ENCODE results near the gene GRID1. TPM values are rescaled to one million over a fixed set of nuclear protein-coding genes. Genes with fewer than 3 reads are reported as not detected.
A peak's percentile ranks its signal among the peaks of the same experiment; 100 is the strongest.

GRID1 gene
- total and polyA plus RNA-seq, 7 experiments from 2014 or later: not detected

GRCh38 chr10:86342111-86342863, 24.3 kb downstream of the GRID1 start:
- no peak for DNase-seq
- H3K36me3 ChIP-seq (ENCODE audit: control insufficient read depth in 2 of 3, insufficient read depth in 3 of 3, low read length in 3 of 3): no peaks in the 10 kb centered on the region
- Mint-ChIP-seq H3K36me3 (no peaks in the 10 kb centered on the region), H3K4me3 (no peak overlapping the region), H3K4me1 (no peaks in the 10 kb centered on the region), H3K9me3 (no peaks in the 10 kb centered on the region), H3K27me3 (peaks cover 0 to 4% (median 0%) of the 10 kb centered on the region in 5 donors), H3K27ac (no peak overlapping the region)
- ATAC-seq: peak; percentile 5
- H3K4me3 ChIP-seq (ENCODE audit: low read length): no peak overlapping the region
- no peaks in the 10 kb centered on the region for H3K9me3 ChIP-seq (ENCODE audit: control insufficient read depth in 2 of 3, low read length in 3 of 3)
- POLR2A ChIA-PET: no interaction called here
- H3K4me1 ChIP-seq (ENCODE audit: control insufficient read depth in 2 of 2, insufficient read depth in 2 of 2, low read length in 2 of 2): no peaks in the 10 kb centered on the region
- CTCF ChIA-PET: no interaction called here
- no peaks in the 10 kb centered on the region for H3K27me3 ChIP-seq (ENCODE audit: control insufficient read depth in 2 of 2, insufficient read depth in 2 of 2, low read length in 2 of 2)
- no peak overlapping the region for H3K27ac ChIP-seq (ENCODE audit: low read depth, low read length)
- intact Hi-C loops (cut with micrococcal nuclease): no loop called here

DNA sequence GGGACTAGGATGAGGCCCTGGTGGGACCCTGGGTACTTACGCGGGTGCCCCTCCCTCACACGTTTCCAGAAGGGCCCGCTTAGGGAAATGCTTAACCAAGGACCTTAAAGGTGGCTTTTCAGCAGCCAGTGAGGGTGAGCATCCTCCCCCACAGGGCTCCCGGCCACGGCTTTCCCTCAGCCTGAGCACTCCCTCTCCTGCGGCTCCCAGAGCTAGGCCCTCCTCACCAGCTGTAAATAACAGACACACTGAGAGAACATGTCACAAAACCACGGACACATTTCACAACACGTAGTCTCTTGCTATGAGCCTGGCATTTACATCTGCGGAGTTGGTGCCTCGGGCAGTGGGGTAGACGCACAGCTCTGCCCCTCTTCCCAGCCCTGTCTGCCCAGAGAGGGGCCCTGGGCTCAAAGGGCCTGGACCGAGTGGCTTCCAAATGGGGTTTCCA, 25.2 kb downstream of the GRID1 start:
- H3K9me3 Mint-ChIP-seq: no peaks in the 10 kb centered on the region
- DNase-seq: no peak

DNA sequence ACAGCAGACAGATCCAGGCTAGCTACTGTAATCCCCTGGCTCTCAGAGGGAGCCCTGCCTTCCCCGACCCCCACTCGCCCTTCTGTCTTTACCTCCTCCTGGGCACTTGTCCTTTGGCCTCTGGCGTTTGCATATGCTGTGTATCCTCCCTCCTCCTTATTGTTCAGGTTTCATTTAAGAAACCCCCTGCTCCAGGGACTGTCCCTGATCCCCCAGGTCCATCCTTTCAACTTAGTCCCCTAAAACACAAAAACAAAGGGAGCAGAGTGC, 25.7 kb downstream of the GRID1 start:
- POLR2A ChIA-PET: no interaction called here

More for the DNA sequence above, 25.2 kb downstream of the GRID1 start:
- no peaks in the 10 kb centered on the region for H3K36me3 ChIP-seq (ENCODE audit: control insufficient read depth in 2 of 3, insufficient read depth in 3 of 3, low read length in 3 of 3)
- no peaks in the 10 kb centered on the region for H3K9me3 ChIP-seq (ENCODE audit: control insufficient read depth in 2 of 3, low read length in 3 of 3)
- no peak overlapping the region for H3K27ac Mint-ChIP-seq
- ChIA-PET CTCF (no interaction called here), POLR2A (no interaction called here)
- no peak overlapping the region for H3K4me3 ChIP-seq (ENCODE audit: low read length)
- H3K4me1 Mint-ChIP-seq: no peaks in the 10 kb centered on the region
- H3K36me3 Mint-ChIP-seq: no peaks in the 10 kb centered on the region
- ATAC-seq: no peak
- no peak overlapping the region for H3K27ac ChIP-seq (ENCODE audit: low read depth, low read length)
- intact Hi-C loops (cut with micrococcal nuclease): no loop called here
- H3K4me3 Mint-ChIP-seq: no peak overlapping the region
- H3K27me3 Mint-ChIP-seq: peaks cover 0 to 4% (median 0%) of the 10 kb centered on the region in 5 donors
- H3K27me3 ChIP-seq (ENCODE audit: control insufficient read depth in 2 of 2, insufficient read depth in 2 of 2, low read length in 2 of 2): no peaks in the 10 kb centered on the region
- H3K4me1 ChIP-seq (ENCODE audit: control insufficient read depth in 2 of 2, insufficient read depth in 2 of 2, low read length in 2 of 2): no peaks in the 10 kb centered on the region

DNA sequence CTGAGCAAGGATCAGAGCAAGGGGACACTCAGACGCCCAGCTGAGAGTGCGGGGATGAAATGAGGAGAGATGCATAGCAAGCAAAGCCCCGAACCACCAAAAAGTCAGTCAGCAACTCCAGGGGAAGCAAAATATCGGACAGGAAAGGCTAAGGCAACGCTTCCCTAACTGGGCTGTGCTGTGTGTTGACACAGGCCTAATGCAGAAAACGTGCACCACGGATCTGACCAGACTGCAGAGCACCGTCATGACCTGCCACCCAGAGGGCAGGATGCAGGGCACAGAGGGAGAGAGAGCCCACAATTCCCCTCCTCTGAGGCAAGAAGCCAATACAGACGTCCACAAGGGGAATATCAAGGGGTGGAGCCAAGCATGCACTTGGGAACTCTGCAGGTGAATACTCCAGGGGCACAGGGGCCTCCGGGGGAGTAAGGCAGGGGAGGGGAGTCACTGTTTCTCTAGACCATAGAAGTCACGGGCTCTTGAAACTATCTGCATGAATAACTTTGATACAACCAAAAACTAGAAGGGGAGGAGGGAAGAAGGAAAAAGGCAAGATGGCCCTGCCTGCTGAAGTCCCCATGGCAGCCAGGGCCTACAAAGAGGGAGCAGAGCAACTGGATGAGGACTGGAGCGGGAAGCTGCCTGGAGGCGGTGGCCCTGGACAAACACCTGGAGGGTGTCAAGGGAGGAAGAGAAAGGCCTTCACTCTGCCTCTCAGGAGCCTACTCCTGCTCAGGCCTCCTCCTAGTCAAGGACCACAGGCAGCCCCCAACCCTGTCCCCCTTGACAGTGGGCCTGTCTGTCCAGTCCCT, 26.2 kb downstream of the GRID1 start:
- H3K27ac Mint-ChIP-seq: no peak overlapping the region
- intact Hi-C loops (cut with micrococcal nuclease): no loop called here
- no peaks in the 10 kb centered on the region for H3K4me1 Mint-ChIP-seq
- ChIA-PET POLR2A (no interaction called here), CTCF (no interaction called here)
- Histone ChIP-seq H3K9me3 (ENCODE audit: control insufficient read depth in 2 of 3, low read length in 3 of 3) (no peaks in the 10 kb centered on the region), H3K4me1 (ENCODE audit: control insufficient read depth in 2 of 2, insufficient read depth in 2 of 2, low read length in 2 of 2) (no peaks in the 10 kb centered on the region), H3K4me3 (ENCODE audit: low read length) (no peak overlapping the region), H3K27me3 (ENCODE audit: control insufficient read depth in 2 of 2, insufficient read depth in 2 of 2, low read length in 2 of 2) (no peaks in the 10 kb centered on the region), H3K27ac (ENCODE audit: low read depth, low read length) (no peak overlapping the region), H3K36me3 (ENCODE audit: control insufficient read depth in 2 of 3, insufficient read depth in 3 of 3, low read length in 3 of 3) (no peaks in the 10 kb centered on the region)
- H3K4me3 Mint-ChIP-seq: no peak overlapping the region
- no peaks in the 10 kb centered on the region for H3K9me3 Mint-ChIP-seq
- DNase-seq (no peak), ATAC-seq (no peak)
- no peaks in the 10 kb centered on the region for H3K36me3 Mint-ChIP-seq
- H3K27me3 Mint-ChIP-seq: peaks cover 0 to 4% (median 0%) of the 10 kb centered on the region in 5 donors

More for the DNA sequence above, 25.7 kb downstream of the GRID1 start:
- Mint-ChIP-seq H3K36me3 (no peaks in the 10 kb centered on the region), H3K4me1 (no peaks in the 10 kb centered on the region), H3K4me3 (no peak overlapping the region), H3K27ac (no peak overlapping the region), H3K27me3 (peaks cover 0 to 4% (median 0%) of the 10 kb centered on the region in 5 donors), H3K9me3 (no peaks in the 10 kb centered on the region)
- no peak overlapping the region for H3K4me3 ChIP-seq (ENCODE audit: low read length)
- ATAC-seq (no peak), DNase-seq (no peak)
- no peaks in the 10 kb centered on the region for H3K36me3 ChIP-seq (ENCODE audit: control insufficient read depth in 2 of 3, insufficient read depth in 3 of 3, low read length in 3 of 3)
- H3K27ac ChIP-seq (ENCODE audit: low read depth, low read length): no peak overlapping the region
- intact Hi-C loops (cut with micrococcal nuclease): no loop called here
- no peaks in the 10 kb centered on the region for H3K9me3 ChIP-seq (ENCODE audit: control insufficient read depth in 2 of 3, low read length in 3 of 3)
- H3K27me3 ChIP-seq (ENCODE audit: control insufficient read depth in 2 of 2, insufficient read depth in 2 of 2, low read length in 2 of 2): no peaks in the 10 kb centered on the region
- CTCF ChIA-PET: no interaction called here
- H3K4me1 ChIP-seq (ENCODE audit: control insufficient read depth in 2 of 2, insufficient read depth in 2 of 2, low read length in 2 of 2): no peaks in the 10 kb centered on the region

- DNase-seq (no peak), ATAC-seq (no peak)
- H3K4me1 ChIP-seq (ENCODE audit: control insufficient read depth in 2 of 2, insufficient read depth in 2 of 2, low read length in 2 of 2): no peaks in the 10 kb centered on the region
- POLR2A ChIA-PET: no interaction called here
- Mint-ChIP-seq H3K36me3 (no peaks in the 10 kb centered on the region), H3K27me3 (peaks cover 0 to 4% (median 0%) of the 10 kb centered on the region in 5 donors), H3K4me3 (no peak overlapping the region), H3K4me1 (no peaks in the 10 kb centered on the region), H3K9me3 (no peaks in the 10 kb centered on the region), H3K27ac (no peak overlapping the region)
- intact Hi-C loops (cut with micrococcal nuclease): no loop called here
- H3K9me3 ChIP-seq (ENCODE audit: control insufficient read depth in 2 of 3, low read length in 3 of 3): no peaks in the 10 kb centered on the region
- no peaks in the 10 kb centered on the region for H3K27me3 ChIP-seq (ENCODE audit: control insufficient read depth in 2 of 2, insufficient read depth in 2 of 2, low read length in 2 of 2)
- no peaks in the 10 kb centered on the region for H3K36me3 ChIP-seq (ENCODE audit: control insufficient read depth in 2 of 3, insufficient read depth in 3 of 3, low read length in 3 of 3)
- no peak overlapping the region for H3K27ac ChIP-seq (ENCODE audit: low read depth, low read length)
- no peak overlapping the region for H3K4me3 ChIP-seq (ENCODE audit: low read length)
- CTCF ChIA-PET: no interaction called here
Observed at GRCh38 chr10:86339226-86339865, 27.2 kb downstream of the GRID1 start.

- no peak overlapping the region for H3K4me3 Mint-ChIP-seq
- CTCF ChIA-PET: no interaction called here
- ATAC-seq (no peak), DNase-seq (no peak)
- H3K4me1 Mint-ChIP-seq: peaks cover 0 to 2% (median 0%) of the 10 kb centered on the region in 7 donors
- no peaks in the 10 kb centered on the region for H3K36me3 ChIP-seq (ENCODE audit: control insufficient read depth in 2 of 3, insufficient read depth in 3 of 3, low read length in 3 of 3)
- peaks cover 0 to 5% (median 0%) of the 10 kb centered on the region in 5 donors for H3K36me3 Mint-ChIP-seq
- intact Hi-C loops (cut with micrococcal nuclease): no loop called here
- H3K9me3 ChIP-seq (ENCODE audit: control insufficient read depth in 2 of 3, low read length in 3 of 3): no peaks in the 10 kb centered on the region
- peaks cover 0 to 16% (median 5%) of the 10 kb centered on the region in 5 donors for H3K27me3 Mint-ChIP-seq
- no peaks in the 10 kb centered on the region for H3K4me1 ChIP-seq (ENCODE audit: control insufficient read depth in 2 of 2, insufficient read depth in 2 of 2, low read length in 2 of 2)
- H3K4me3 ChIP-seq (ENCODE audit: low read length): no peak overlapping the region
- H3K9me3 Mint-ChIP-seq: no peaks in the 10 kb centered on the region
- POLR2A ChIA-PET: no interaction called here
- H3K27ac Mint-ChIP-seq: no peak overlapping the region
- H3K27me3 ChIP-seq (ENCODE audit: control insufficient read depth in 2 of 2, insufficient read depth in 2 of 2, low read length in 2 of 2): no peaks in the 10 kb centered on the region
- H3K27ac ChIP-seq (ENCODE audit: low read depth, low read length): no peak overlapping the region
Observed at GRCh38 chr10:86337121-86337601, 29.4 kb downstream of the GRID1 start.
